GM12873 (cell line): ENCODE results near the gene ZBTB7C.

Experiments used
- TF ChIP-seq, protein P1 (sequence below): IDR thresholded peaks from 2 replicates; pipeline ENCODE4 v1.5.1; 2012; ENCODE audit warnings: low read depth, mild to moderate bottlenecking, moderate library complexity, low read length, control low read depth; ENCODE audit not compliant: insufficient read depth; ENCODE audit errors: missing control alignments

ZBTB7C gene

DNA sequence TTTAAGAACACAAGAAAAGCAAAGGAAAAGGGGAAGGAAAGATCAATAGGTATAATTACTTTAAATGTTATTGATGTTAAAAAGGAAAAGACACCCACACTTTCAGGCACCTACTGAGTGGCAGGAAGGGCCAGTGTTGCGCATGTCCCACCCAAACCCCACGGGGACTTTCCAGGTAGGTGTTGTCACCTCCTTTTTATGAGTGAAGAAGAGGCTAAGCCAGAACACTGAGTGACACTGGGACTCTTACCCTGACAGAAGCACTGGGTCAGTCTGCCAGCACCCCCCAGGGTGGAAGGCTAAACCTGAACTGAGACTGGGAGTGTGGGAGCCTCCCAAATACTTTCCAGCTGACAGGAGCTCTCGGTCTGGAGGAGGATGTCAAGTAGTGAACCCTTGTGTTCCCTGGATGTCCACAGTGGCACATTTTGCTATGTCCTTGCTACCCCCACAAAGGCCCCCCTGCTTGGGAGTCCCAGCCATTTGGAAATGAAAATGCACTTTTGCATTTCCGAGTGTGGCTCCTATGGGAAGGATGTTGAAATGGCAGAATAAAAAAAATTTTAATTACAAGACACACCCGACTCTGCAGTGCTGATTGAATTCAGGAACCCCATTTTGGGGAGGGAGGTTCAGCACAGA, 387.8 kb downstream of the ZBTB7C start:
- TF ChIP-seq, protein P1, sequence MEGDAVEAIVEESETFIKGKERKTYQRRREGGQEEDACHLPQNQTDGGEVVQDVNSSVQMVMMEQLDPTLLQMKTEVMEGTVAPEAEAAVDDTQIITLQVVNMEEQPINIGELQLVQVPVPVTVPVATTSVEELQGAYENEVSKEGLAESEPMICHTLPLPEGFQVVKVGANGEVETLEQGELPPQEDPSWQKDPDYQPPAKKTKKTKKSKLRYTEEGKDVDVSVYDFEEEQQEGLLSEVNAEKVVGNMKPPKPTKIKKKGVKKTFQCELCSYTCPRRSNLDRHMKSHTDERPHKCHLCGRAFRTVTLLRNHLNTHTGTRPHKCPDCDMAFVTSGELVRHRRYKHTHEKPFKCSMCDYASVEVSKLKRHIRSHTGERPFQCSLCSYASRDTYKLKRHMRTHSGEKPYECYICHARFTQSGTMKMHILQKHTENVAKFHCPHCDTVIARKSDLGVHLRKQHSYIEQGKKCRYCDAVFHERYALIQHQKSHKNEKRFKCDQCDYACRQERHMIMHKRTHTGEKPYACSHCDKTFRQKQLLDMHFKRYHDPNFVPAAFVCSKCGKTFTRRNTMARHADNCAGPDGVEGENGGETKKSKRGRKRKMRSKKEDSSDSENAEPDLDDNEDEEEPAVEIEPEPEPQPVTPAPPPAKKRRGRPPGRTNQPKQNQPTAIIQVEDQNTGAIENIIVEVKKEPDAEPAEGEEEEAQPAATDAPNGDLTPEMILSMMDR: no peak

DNA sequence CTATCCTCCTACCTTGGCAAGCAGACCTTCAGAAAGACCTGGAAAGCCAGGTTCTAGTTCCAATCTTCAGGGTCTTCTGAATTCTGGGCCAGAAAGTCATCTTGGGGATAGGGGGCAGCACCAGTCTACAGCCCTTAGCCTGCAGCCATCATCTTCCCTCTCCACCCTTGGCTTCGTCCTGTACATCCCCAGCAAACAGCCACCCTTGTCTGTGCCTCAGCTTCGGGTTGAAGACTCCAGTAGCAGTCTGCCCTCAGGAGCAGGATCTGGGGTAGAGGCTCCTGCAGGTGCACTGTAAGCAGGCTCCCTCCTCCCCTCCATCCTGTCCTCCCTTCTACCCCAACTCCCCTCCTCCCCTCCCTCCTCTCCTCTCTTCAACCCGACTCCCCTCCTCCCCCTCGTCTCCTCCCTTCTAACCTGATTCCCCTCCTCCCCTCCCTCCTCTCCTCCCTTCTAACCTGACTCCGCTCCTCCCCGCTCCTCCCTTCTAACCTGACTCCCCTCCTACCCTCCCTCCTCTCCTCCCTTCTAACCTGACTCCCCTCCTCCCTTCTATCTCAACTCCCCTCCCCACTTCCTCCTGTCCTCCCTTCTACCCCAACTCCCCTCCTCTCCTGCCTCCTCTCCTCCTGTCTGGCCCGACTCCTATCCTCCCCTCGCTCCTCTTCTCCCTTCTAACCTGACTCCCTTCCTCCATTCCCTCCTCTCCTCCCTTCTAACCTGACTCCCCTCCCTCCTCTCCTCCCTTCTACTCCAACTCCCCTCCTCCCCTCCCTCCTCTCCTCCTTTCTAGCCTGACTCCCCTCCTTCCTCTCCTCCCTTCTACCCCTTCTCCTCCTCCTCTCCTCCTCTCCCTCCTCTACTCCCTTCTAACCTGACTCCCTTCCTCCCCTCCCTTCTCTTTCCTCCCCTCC, 388.6 kb downstream of the ZBTB7C start:
- TF ChIP-seq, protein P1: no peak

DNA sequence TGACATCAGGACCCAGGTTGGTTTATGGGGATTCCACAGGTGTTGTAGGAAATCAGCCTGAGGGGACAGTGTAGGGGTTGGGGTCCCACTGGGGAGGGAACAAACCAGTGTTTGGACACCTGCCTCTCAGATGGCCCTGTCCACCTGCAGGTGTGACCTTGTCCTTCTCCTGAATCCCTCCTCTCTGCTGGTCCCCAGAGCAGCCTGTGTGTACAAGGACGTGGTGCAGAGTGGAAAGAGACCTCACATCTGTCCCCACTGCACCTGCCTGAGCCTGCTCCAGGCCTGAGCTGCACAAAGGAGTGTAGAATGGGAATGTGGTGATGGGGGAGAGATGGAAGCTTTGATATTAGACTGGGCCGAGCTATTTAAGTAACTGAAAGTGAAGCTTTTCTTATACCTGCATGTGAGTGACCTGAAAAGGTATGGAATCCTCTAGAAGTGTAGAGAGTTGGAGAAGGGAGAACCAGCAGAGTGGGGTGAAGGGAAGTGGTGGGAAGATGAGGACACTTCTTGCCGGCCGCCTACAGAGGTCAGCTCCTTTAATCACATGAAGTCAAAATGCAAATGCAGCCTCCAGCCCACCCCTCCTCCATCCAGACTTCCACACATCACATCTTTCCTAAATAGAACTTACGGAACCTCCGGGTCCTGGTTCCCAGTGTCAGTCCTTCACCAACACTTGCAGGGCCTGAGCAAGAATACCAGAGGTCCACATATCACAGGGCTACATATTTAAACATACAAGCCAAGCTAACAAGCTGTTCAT, 389.4 kb downstream of the ZBTB7C start:
- TF ChIP-seq, protein P1: no peak

DNA sequence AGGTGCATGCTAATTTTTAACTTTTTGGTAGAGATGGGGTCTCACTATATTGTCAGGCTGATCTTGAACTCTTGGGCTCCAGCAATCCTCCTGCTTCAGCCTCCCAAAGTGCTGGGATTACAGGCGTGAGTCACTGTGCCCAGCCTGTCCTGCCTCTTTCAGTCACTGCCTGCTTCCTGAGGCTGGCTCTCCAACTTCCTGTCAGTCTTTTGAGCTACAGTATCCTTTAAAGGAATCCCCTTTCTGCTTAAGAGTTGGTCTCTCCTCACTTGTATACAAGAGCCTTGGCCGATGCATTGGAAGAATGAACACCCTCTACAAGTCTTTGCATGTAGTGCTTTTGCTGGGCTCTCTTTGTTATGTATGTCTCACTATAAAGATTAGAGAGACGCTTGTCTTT, 390.3 kb downstream of the ZBTB7C start:
- TF ChIP-seq, protein P1: no peak

DNA sequence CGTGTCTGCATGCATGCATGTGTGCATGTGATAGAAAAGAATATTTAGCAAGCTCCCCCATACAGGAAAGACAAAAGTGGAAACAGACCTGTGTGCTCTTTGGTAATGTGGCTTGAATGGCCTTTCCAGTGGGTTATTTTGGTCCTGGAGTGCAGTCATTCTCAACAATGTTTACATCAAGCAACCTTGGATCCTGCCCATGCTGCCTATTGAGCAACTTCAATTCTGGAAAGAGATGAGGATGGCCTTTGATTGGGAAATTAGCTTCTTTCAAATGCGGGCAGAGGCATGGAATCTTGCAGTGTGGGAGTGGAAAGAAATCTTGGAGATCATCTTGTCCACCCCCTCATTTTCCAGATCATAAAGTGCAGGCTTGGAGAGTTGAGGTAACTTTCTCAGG, 391.5 kb downstream of the ZBTB7C start:
- TF ChIP-seq, protein P1: no peak

DNA sequence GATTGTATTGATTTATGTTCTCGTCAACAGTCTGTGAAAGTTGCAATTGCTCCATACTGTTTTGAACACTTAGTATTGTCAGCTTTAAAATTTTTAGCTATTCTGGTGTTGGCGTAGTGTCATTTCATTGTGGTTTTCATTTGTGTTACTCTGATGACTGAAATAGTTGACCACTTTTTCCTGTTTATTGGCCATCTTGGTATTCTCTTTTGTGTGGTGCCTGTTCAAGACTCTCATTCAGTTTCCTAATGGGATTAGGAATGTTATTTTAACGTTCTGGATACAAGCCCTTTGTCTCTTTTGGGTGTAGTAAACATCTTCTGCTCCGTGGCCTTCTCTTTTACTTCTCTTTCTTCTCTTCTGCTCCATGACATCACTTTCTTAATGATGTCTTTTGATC, 396.0 kb downstream of the ZBTB7C start:
- TF ChIP-seq, protein P1: no peak
